ENCODE data around the gene NRG2.

NRG2 gene

DNA sequence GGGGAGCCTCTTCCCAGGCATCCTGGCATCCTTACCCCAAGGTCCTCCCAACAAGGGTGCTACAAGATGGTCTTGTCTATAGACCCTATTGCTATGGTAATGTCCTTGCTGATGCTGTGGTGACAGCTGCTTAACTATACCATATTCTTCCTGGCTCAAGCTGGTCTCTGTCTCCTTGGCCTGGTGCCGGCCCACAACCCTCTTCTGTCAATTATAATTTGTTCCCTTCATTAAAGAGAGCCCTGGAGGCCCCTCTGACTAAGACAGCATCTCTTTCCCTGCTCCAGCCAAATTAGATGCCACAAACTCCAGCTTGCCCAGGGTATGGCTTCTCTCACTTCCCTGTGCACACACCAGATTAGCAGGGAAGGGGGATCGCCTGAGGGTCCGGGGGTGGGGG lies 160.8 kb downstream of the NRG2 start:
- Histone ChIP-seq H3K9me3 (ENCODE audit: insufficient read depth, low read length) (no peaks in the 10 kb centered on the region), H3K9me2 (replicated peaks; ENCODE audit: insufficient read depth, low read length) (no peaks in the 10 kb centered on the region), H3K9ac (ENCODE audit: low read length) (no peak overlapping the region), H3K79me2 (ENCODE audit: insufficient read depth, low read length) (no peaks in the 10 kb centered on the region), H3K4me3 (ENCODE audit: insufficient read depth, low read length, poor library complexity, severe bottlenecking) (no peak overlapping the region), H3K27ac (ENCODE audit: low read depth, low read length) (no peak overlapping the region), H3F3A (ENCODE audit: insufficient read depth) (no peaks in the 10 kb centered on the region), H3K4me2 (ENCODE audit: low read depth, low read length, poor library complexity, severe bottlenecking) (no peak overlapping the region), H3K27me3 (ENCODE audit: low read length) (no peaks in the 10 kb centered on the region), H4K20me1 (ENCODE audit: low read depth, low read length) (no peaks in the 10 kb centered on the region), H3K36me3 (ENCODE audit: low read length) (no peaks in the 10 kb centered on the region), H2AFZ (ENCODE audit: low read depth, low read length, severe bottlenecking) (no peak overlapping the region)
- no peak for TF ChIP-seq EZH2phosphoT487 (conservative IDR thresholded peaks at IDR 0.05; ENCODE audit: low read length)
- TF ChIP-seq, protein P1, sequence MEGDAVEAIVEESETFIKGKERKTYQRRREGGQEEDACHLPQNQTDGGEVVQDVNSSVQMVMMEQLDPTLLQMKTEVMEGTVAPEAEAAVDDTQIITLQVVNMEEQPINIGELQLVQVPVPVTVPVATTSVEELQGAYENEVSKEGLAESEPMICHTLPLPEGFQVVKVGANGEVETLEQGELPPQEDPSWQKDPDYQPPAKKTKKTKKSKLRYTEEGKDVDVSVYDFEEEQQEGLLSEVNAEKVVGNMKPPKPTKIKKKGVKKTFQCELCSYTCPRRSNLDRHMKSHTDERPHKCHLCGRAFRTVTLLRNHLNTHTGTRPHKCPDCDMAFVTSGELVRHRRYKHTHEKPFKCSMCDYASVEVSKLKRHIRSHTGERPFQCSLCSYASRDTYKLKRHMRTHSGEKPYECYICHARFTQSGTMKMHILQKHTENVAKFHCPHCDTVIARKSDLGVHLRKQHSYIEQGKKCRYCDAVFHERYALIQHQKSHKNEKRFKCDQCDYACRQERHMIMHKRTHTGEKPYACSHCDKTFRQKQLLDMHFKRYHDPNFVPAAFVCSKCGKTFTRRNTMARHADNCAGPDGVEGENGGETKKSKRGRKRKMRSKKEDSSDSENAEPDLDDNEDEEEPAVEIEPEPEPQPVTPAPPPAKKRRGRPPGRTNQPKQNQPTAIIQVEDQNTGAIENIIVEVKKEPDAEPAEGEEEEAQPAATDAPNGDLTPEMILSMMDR (IDR thresholded peaks at IDR 0.05; ENCODE audit: insufficient read depth, low read length, poor library complexity, severe bottlenecking), result no peak

DNA sequence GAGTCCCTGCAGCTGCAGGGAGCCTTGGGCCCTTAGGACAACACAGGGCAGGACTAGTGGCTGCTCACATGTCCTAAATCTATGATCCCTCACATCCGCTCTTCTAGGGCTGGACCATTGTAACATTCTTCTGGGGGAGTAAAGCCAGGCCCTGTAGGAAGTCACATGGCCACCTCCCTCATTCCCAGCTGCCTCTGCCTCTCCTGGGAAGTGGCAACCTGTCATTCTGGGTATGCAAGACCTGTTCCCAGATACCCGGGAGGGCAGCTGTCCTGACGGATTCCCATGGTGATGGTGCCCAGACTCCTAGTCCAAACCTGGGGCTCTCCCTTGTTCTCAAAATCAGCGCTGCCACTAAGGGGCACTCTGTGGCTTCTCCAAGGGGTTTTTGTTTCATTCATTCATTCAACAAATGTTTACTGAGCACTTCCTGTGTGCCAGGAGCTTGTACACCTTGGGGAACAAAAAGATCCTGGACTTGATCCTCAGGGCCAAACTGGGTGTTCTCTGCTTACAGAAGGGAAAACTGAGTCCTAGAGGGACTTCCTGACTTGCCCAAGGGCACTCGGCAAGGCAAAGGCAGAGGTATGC lies 161.9 kb downstream of the NRG2 start:
- no peak overlapping the region for H2AFZ ChIP-seq (ENCODE audit: low read depth, low read length, severe bottlenecking)
- H3K36me3 ChIP-seq (ENCODE audit: low read length), result no peaks in the 10 kb centered on the region
- no peak overlapping the region for H3K4me3 ChIP-seq (ENCODE audit: insufficient read depth, low read length, poor library complexity, severe bottlenecking)
- no peak overlapping the region for H3K9ac ChIP-seq (ENCODE audit: low read length)
- no peaks in the 10 kb centered on the region for H3K27me3 ChIP-seq (ENCODE audit: low read length)
- no peak overlapping the region for H3K4me2 ChIP-seq (ENCODE audit: low read depth, low read length, poor library complexity, severe bottlenecking)
- H3K9me2 ChIP-seq (replicated peaks; ENCODE audit: insufficient read depth, low read length), result no peaks in the 10 kb centered on the region
- H3K79me2 ChIP-seq (ENCODE audit: insufficient read depth, low read length), result no peaks in the 10 kb centered on the region
- no peak for TF ChIP-seq EZH2phosphoT487 (conservative IDR thresholded peaks at IDR 0.05; ENCODE audit: low read length)
- no peaks in the 10 kb centered on the region for H4K20me1 ChIP-seq (ENCODE audit: low read depth, low read length)
- no peak overlapping the region for H3K27ac ChIP-seq (ENCODE audit: low read depth, low read length)
- H3F3A ChIP-seq (ENCODE audit: insufficient read depth), result no peaks in the 10 kb centered on the region
- no peaks in the 10 kb centered on the region for H3K9me3 ChIP-seq (ENCODE audit: insufficient read depth, low read length)

DNA sequence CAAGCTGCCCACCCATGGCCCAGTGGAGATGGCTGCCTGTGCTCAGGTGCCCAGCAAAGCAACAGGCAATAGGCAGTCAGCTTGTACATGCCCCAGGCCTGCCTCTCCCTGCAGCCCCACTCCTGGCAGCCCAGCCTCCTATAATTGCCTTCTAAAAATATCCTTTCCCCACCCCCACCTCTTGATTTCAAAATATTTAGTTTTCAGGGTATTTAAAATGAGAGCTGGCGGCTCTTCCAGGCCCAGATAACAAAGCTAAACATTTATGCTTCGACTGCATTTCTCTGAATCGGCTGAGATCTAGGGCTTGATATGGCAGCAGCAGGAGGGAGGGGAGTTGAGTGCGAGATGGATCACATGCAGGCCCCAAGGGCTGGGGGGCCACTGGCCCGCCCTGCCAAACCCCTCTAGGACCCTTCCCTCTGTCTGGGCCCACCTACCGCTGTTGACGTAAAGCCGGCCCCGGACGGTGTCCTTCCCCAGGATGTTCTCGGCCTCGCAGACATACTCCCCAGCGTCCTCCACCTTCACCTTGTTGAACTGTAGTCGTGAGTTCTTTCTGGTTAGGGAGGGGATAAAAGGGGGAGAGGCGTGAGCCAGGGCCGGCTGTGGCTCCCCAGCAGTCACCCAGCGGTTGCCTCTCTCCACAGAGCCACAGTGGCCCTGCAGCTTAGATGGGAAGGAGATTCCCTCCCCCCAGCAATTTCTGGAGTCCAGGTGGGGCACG lies 162.5 kb downstream of the NRG2 start:
- no peak overlapping the region for H3K27ac ChIP-seq (ENCODE audit: low read depth, low read length)
- H3K9ac ChIP-seq (ENCODE audit: low read length), result no peak overlapping the region
- H3K79me2 ChIP-seq (ENCODE audit: insufficient read depth, low read length), result no peaks in the 10 kb centered on the region
- H3K4me2 ChIP-seq (ENCODE audit: low read depth, low read length, poor library complexity, severe bottlenecking), result no peak overlapping the region
- no peaks in the 10 kb centered on the region for H3K9me2 ChIP-seq (replicated peaks; ENCODE audit: insufficient read depth, low read length)
- H3K27me3 ChIP-seq (ENCODE audit: low read length), result no peaks in the 10 kb centered on the region
- TF ChIP-seq EZH2phosphoT487 (conservative IDR thresholded peaks at IDR 0.05; ENCODE audit: low read length), result no peak
- TF ChIP-seq, protein P1 (IDR thresholded peaks at IDR 0.05; ENCODE audit: insufficient read depth, low read length, poor library complexity, severe bottlenecking), result no peak
- no peaks in the 10 kb centered on the region for H3K9me3 ChIP-seq (ENCODE audit: insufficient read depth, low read length)
- H3F3A ChIP-seq (ENCODE audit: insufficient read depth), result no peaks in the 10 kb centered on the region
- no peak overlapping the region for H3K4me3 ChIP-seq (ENCODE audit: insufficient read depth, low read length, poor library complexity, severe bottlenecking)
- no peaks in the 10 kb centered on the region for H4K20me1 ChIP-seq (ENCODE audit: low read depth, low read length)
- H3K36me3 ChIP-seq (ENCODE audit: low read length), result no peaks in the 10 kb centered on the region
- H2AFZ ChIP-seq (ENCODE audit: low read depth, low read length, severe bottlenecking), result no peak overlapping the region

DNA sequence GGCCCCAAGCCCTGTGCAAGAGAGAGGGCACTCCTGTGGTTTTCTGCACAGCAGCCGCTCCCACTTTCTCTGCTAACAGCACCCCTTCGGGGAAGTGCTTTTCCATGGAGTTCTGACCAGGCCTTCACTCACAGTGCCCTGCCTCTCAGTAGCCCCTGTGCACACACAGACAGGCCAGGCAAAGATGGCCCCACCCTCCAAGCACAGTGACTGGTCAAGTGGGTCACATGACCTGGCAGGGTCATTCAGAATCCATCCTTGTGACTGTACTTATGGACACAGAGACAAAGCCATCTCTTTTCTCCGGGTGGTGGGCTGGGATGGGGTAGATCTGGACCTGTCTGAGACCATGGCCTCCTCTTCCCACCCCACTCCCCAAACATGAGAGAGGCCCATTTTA lies 165.0 kb downstream of the NRG2 start:
- no peak for TF ChIP-seq EZH2phosphoT487 (conservative IDR thresholded peaks at IDR 0.05; ENCODE audit: low read length)
- TF ChIP-seq, protein P1 (IDR thresholded peaks at IDR 0.05; ENCODE audit: insufficient read depth, low read length, poor library complexity, severe bottlenecking), result no peak
- Histone ChIP-seq H3K9ac (ENCODE audit: low read length) (no peak overlapping the region), H3K36me3 (ENCODE audit: low read length) (no peaks in the 10 kb centered on the region), H3K4me3 (ENCODE audit: insufficient read depth, low read length, poor library complexity, severe bottlenecking) (no peak overlapping the region), H3K27me3 (ENCODE audit: low read length) (no peaks in the 10 kb centered on the region), H3K9me3 (ENCODE audit: insufficient read depth, low read length) (no peaks in the 10 kb centered on the region), H3K4me2 (ENCODE audit: low read depth, low read length, poor library complexity, severe bottlenecking) (no peak overlapping the region), H3F3A (ENCODE audit: insufficient read depth) (no peaks in the 10 kb centered on the region), H3K79me2 (ENCODE audit: insufficient read depth, low read length) (no peaks in the 10 kb centered on the region), H2AFZ (ENCODE audit: low read depth, low read length, severe bottlenecking) (no peak overlapping the region), H3K27ac (ENCODE audit: low read depth, low read length) (no peak overlapping the region), H4K20me1 (ENCODE audit: low read depth, low read length) (no peaks in the 10 kb centered on the region), H3K9me2 (replicated peaks; ENCODE audit: insufficient read depth, low read length) (no peaks in the 10 kb centered on the region)
